GM12878 (cell line): ENCODE data around the gene KYAT1.

Experiments
- CREB1 ChIP-seq: IDR thresholded peaks from 2 replicates; pipeline ENCODE4 v1.6.1; 2012; ENCODE audit warnings: low read depth, mild to moderate bottlenecking, inconsistent platforms
- SIN3A ChIP-seq: IDR thresholded peaks from 2 replicates; pipeline ENCODE4 v1.6.1; 2012; ENCODE audit warnings: low read depth, low read length, improper control_type of control experiment
- SP1 ChIP-seq: IDR thresholded peaks from one replicate; pipeline ENCODE4 v1.6.1; 2011; ENCODE audit warnings: low read depth, low read length
- ZNF207 ChIP-seq: fragments of 450-650 bp; IDR thresholded peaks from 2 replicates; pipeline ENCODE4 v1.6.1; 2014; ENCODE audit warnings: antibody characterized with exemption, mild to moderate bottlenecking, borderline replicate concordance

- no peak for TF ChIP-seq SP1
- TF ChIP-seq SIN3A = no peak
- no peak for TF ChIP-seq ZNF207
- no peak for TF ChIP-seq CREB1
Observed at GRCh38 chr9:128919402-128920089, 37.8 kb upstream of the KYAT1 start.
